Measurements from ENCODE around the gene GDA. TPM values are rescaled to one million over a fixed set of nuclear protein-coding genes. Genes with fewer than 3 reads are reported as not detected.

GDA gene
- 1 to 10 TPM in 1 of 6 donors, under 1 TPM in 1, not detected in 4; 0.44 to 3.6 TPM for total RNA-seq

DNA sequence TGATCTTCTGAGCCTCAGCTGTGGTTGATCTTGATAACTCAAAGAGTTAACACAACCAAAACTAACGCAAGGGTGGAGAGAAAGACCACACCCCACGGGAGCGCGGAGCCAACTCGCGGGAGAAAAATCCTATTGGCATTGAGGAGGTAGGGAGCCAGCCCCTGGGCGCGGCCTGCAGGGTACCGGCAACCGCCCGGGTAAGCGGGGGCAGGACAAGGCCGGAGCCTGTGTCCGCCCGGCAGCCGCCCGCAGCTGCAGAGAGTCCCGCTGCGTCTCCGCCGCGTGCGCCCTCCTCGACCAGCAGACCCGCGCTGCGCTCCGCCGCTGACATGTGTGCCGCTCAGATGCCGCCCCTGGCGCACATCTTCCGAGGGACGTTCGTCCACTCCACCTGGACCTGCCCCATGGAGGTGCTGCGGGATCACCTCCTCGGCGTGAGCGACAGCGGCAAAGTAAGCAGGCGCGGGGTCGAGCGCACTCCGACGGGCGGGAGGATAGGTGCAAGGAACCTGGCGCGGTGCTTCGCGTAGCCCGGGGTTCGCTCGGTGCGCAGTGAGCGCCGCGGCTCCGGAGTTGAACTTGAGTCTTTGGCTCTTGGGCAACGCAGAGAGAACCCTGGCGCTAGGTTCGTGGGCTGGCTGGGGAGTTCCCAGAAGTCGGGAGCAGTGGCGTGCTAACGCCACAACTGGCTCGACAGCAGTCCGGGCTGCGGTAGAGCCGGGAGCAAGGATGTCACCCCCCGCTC is at the start of gene GDA:
Gene GDA, plus strand, starts transcription at position 210 of the 745 bp plus-strand sequence. Its CDS starts 120 bp downstream, at position 330.
- Histone ChIP-seq H3K4me1 (peaks cover 4 to 9% (median 8%) of the 10 kb centered on the region in 4 donors), H3K27me3 (peaks cover 0 to 7% (median 0%) of the 10 kb centered on the region in 4 donors), H3K4me3 (peak within 1 kb of the TSS in 3 of 4 donors; percentile 2 to 34 (median 32)), H3K36me3 (no peaks in the 10 kb centered on the region), H3K9me3 (no peaks in the 10 kb centered on the region), H3K27ac (no peak within 1 kb of the TSS)
- peak; percentile 43 to 46 for ATAC-seq (ENCODE audit: low FRiP score in 2 of 2)
- WGBS, 2 donors = 0 to 4% methylated on average over 7 to 46 of the region's 70 CpGs
- peak in 1 of 2 donors; percentile 81 for DNase-seq
- TF ChIP-seq CTCF (IDR thresholded peaks at IDR 0.05) = no peak
- TF ChIP-seq POLR2AphosphoS5 (IDR thresholded peaks at IDR 0.05) = no peak
- no peak for TF ChIP-seq EP300 (IDR thresholded peaks at IDR 0.05)

- no peak for ATAC-seq (ENCODE audit: low FRiP score in 2 of 2)
- no peak for TF ChIP-seq POLR2A (IDR thresholded peaks at IDR 0.05)
- no peak for TF ChIP-seq CTCF (IDR thresholded peaks at IDR 0.05)
- TF ChIP-seq POLR2AphosphoS5 (IDR thresholded peaks at IDR 0.05) = no peak
- no peak for TF ChIP-seq EP300 (IDR thresholded peaks at IDR 0.05)
- H3K27ac ChIP-seq = no peak overlapping the region
- no peaks in the 10 kb centered on the region for H3K9me3 ChIP-seq
- H3K27me3 ChIP-seq = no peaks in the 10 kb centered on the region
- no peak overlapping the region for H3K4me3 ChIP-seq
- whole genome bisulfite sequencing, 2 donors = 89 to 91% methylated on average over 2 of the region's 2 CpGs
- H3K4me1 ChIP-seq = no peaks in the 10 kb centered on the region
- H3K36me3 ChIP-seq = no peaks in the 10 kb centered on the region
- no peak for DNase-seq
Measured at GRCh38 chr9:72102520-72102919, 46.7 kb upstream of the GDA start.

DNA sequence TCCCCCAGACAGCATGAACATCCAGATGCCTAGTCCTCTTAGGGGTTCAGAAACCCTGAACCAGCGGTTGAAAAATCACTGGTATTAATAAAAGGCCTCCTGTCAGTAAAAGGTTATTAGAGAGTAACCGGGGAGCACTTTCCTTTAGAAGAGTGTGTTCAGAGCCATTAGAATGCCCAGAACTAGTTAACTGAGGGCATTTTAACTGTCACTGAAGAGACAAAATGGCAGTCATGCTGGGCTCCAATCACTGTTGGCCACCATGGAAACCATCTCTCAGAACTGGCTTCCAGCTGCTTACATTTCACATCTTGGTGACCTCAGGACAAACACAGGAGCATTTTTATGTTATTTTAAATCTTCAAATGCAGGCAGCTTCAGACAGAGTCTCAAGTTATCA is 36.2 kb upstream of the GDA start:
- Histone ChIP-seq H3K27ac (no peak overlapping the region), H3K27me3 (no peaks in the 10 kb centered on the region), H3K4me1 (no peaks in the 10 kb centered on the region), H3K4me3 (no peak overlapping the region), H3K36me3 (no peaks in the 10 kb centered on the region), H3K9me3 (no peaks in the 10 kb centered on the region)
- TF ChIP-seq EP300 (IDR thresholded peaks at IDR 0.05) (no peak), POLR2AphosphoS5 (IDR thresholded peaks at IDR 0.05) (no peak), POLR2A (IDR thresholded peaks at IDR 0.05) (no peak), CTCF (IDR thresholded peaks at IDR 0.05) (no peak)
- no peak for ATAC-seq (ENCODE audit: low FRiP score in 2 of 2)
- DNase-seq = no peak
- WGBS, 2 donors = 83 to 88% methylated on average over 2 of the region's 2 CpGs

DNA sequence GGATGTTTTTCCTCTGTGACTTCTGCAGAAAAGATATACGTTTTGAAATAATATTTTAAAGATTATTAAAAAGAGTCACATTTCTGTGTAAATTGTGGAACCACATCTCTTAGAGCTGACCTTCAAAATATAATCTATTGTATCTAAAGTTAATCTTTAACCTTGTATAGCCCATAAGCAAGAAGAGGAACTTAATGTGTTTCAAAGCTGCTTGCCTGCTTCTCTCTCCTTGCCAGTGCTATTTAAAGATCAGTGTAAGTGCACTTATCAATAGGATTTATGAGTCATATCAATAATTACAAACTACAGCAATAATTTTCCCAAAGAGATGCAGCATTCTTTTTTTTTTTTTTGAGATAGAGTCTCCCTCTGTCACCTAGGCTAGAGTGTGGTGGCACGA is 29.4 kb upstream of the GDA start:
- WGBS, 2 donors = 56 to 60% methylated on average over 2 of the region's 2 CpGs
- no peaks in the 10 kb centered on the region for H3K27me3 ChIP-seq

More for the DNA sequence above, 29.4 kb upstream of the GDA start:
- no peak overlapping the region for H3K4me3 ChIP-seq
- no peaks in the 10 kb centered on the region for H3K4me1 ChIP-seq
- ATAC-seq (ENCODE audit: low FRiP score in 2 of 2) (no peak), DNase-seq (no peak)
- H3K27ac ChIP-seq = no peak overlapping the region
- no peaks in the 10 kb centered on the region for H3K9me3 ChIP-seq
- H3K36me3 ChIP-seq = no peaks in the 10 kb centered on the region
- TF ChIP-seq POLR2AphosphoS5 (IDR thresholded peaks at IDR 0.05) (no peak), CTCF (IDR thresholded peaks at IDR 0.05) (no peak), POLR2A (IDR thresholded peaks at IDR 0.05) (no peak), EP300 (IDR thresholded peaks at IDR 0.05) (no peak)

All from upper lobe of left lung (tissue), 6 donors.